Right ventricle myocardium superior (tissue), 1 donor: ENCODE measurements around the gene DTNA. TPM values are rescaled to one million over a fixed set of nuclear protein-coding genes. Genes with fewer than 3 reads are reported as not detected.

Experiments
- ATAC-seq: fragments of 200-7000 bp; cut with Tn5 transposase; one replicate; pipeline ENCODE4 v1.9.1; 2020; ENCODE audit warnings: mild to moderate bottlenecking; ENCODE audit not compliant: poor library complexity
- DNase-seq: peaks from one replicate; pipeline ENCODE4 v3.0.0-alpha.2; 2020
- intact Hi-C: fragments of 100-400 bp; cut with DNase I; formaldehyde crosslinking; loops from one replicate; pipeline ENCODE4 v1.11.2; 2022
- total RNA-seq: library from RNA; stranded (reverse); fragmentation: NEBNext Ultra II Directional; extraction: Animal tissue kit (Norgen Biotek cat#: 25700); gene quantifications from one replicate; pipeline ENCODE4 v1.2.1, GENCODE V29; 2021
- donor health status: DM: no; HTN: yes; CAD: no; lungs with severe emphysema.

DTNA gene
- total RNA-seq, 1 donor from 2014 or later, result 153 TPM

DNA sequence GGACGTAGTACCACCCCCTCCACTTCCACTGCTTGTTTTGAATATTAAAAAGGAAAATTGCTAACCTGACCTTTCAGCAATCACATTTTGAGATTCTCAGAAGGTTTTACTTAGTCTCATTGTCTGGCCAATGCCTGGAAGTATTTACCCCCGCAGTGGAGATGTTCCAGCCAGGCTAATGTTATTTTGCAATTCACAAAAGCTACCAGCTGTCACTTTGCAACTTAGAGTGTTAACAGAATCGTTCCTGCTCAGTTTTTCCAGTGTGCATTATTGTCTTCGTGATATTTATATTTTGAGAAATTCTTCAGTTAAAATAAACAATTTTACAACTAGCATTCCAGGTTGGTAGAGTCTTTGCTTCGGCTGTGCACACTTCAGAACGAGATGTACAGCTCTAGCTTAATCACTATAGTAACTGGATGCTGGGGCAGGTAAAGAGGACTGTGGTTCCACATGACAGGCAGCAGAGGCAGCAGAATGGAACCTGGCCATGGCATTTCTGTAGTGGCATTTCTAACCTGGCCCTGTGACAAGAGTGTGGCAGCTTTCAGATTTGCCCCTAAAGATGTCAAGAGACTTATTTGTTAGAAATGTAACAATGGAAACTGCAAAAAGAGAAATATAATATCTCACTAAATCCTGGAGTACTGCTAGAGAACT is 85.1 kb downstream of the DTNA start:
- ATAC-seq, result peak; percentile 86
- peak; percentile 41 for DNase-seq
- intact Hi-C loops, result loop anchor here (10.0 kb wide), 1 partner anchor 440 kb away; no protein-coding TSS in a partner anchor

- ATAC-seq (no peak), DNase-seq (no peak)
- intact Hi-C loops, result loop anchor here (10.0 kb wide), 1 partner anchor 441 kb away; no protein-coding TSS in a partner anchor
Measured at GRCh38 chr18:34796035-34796657, 86.0 kb downstream of the DTNA start.

DNA sequence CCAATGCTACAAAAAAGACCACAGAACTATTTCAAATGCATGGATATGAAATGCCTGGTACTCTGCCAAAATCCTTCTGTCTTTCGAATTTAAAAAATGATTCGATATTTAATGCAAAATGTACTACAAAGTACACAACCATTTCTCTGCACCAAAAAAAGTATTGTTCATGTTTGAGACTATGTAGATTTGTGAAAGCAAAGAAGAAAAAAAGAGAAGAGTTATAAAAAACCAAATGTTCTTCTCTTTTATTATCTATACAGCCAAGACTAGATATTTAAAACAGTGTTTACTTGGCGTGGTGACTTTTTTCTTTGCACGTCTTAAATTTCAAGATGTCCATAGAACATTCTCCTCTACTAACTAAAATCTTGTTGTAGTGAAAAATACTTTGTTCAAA is 89.2 kb downstream of the DTNA start:
- DNase-seq, result no peak
- intact Hi-C loops, result loop anchor here (10.0 kb wide), 1 partner anchor 444 kb away; no protein-coding TSS in a partner anchor
- ATAC-seq, result no peak

GRCh38 chr18:34800381-34800780 is 90.3 kb downstream of the DTNA start:
- ATAC-seq (no peak), DNase-seq (no peak)
- intact Hi-C loops, result no loop called here

DNA sequence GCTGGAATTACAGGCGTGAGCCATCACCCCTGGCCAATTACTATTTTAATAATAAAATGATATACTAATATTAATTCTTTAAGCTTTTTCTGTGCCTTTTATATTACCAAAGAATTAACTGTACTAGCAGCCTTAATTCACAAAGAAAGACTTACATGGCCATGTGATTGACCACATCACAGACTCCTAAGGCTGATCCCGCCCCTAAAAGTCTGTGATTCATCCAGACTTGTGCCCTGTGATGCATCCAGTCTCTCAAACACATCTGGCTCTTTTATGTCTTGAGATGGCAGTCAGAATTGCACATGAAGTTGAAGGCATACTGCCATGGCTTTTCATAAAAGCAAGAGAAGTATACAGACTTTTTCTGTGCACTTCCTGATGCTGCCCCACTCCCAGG is 91.7 kb downstream of the DTNA start:
- intact Hi-C loops, result no loop called here
- ATAC-seq (no peak), DNase-seq (no peak)

DNA sequence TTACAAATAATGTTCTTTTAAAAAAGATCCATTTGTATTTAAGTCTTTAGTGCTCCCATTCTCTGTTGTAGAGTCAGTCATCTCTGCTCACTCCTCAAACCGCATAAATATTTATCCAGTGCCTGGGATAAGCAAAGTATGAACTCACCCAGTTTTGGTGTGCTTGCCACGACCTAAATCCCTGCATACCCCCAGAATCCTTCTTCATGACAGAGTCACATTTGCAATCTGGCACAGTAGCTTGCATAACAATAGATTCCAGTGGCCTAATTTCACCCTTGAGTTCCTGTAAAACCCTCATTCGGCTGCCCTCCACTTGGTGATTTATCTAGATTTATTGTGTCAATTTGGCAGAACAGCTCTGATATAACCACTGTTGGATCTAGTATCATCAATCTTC is 92.9 kb downstream of the DTNA start:
- DNase-seq (no peak), ATAC-seq (no peak)
- intact Hi-C loops, result no loop called here

DNA sequence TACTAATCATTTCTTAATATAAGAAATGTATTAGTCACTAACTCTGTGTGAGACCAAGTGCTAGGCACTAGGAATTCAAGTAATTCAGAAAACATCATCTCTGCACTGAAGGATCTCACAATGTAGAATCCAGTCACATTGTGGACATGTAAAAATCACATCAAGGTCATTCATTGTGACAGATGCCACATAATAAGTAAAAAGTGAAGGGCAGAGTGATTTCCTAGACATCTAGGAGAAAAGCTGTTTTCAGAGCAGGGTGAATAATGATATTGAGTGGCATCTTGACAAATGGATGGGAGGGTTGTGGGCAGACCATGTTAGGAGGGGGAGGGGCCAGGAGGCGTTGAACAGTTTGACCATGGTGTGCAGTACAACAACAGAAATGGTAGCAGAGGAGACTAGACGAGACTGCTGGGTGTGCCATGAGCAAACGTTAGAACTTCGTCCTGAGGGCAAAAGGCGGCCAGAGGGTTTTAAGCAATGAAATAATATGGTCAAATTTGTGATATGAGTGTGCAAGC is 93.8 kb downstream of the DTNA start:
- no peak for ATAC-seq
- no peak for DNase-seq
- intact Hi-C loops, result no loop called here

DNA sequence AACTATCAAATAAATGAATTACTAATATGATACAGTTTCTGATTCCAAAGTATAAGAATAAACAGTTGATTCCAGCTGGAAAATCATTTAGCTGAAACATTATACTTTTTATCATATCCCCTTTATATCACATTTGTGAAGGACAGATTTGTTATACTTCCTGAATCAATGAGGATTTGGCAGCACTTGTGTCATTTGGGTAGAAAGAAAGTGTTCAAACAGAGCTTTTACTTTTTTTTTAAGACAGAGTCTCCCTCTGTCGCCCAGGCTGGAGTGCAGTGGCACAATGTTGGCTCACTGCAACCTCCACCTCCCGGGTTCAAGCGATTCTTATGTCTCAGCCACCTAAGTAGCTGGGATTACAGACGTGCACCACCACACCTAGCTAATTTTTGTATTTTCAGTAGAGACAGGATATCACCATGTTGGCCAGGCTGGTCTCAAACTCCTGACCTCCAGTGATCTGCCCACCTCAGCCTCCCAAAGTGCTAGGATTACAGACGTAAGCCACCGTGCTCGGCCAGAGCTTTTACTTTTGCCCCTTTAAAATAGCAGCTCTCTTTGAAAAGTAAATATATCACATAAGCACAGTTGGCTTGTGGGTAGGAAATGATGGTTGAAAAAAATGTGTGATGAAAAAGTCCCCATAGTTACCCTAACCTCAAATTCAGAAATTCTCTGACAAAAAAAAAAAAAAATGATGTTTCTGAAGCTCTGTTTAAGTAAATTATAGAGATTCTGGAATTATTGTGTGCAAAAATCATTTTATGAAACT is 95.2 kb downstream of the DTNA start:
- intact Hi-C loops, result no loop called here
- ATAC-seq, result no peak
- no peak for DNase-seq

- DNase-seq, result no peak
- intact Hi-C loops, result no loop called here
- no peak for ATAC-seq
Measured at GRCh38 chr18:34805878-34806351, 95.8 kb downstream of the DTNA start.

- peak; percentile 16 for ATAC-seq
- intact Hi-C loops, result no loop called here
- no peak for DNase-seq
Measured at GRCh38 chr18:34806527-34806926, 96.4 kb downstream of the DTNA start.

- ATAC-seq, result no peak
- intact Hi-C loops, result no loop called here
- DNase-seq, result no peak
Measured at GRCh38 chr18:34807106-34807796, 97.2 kb downstream of the DTNA start.

- intact Hi-C loops, result no loop called here
- DNase-seq (no peak), ATAC-seq (no peak)
Measured at GRCh38 chr18:34808389-34808788, 98.3 kb downstream of the DTNA start.

GRCh38 chr18:34809451-34810072 is 99.5 kb downstream of the DTNA start:
- intact Hi-C loops, result no loop called here

GRCh38 chr18:34816183-34816582 is 106.1 kb downstream of the DTNA start:
- no peak for ATAC-seq
- intact Hi-C loops, result no loop called here
- DNase-seq, result no peak

More at GRCh38 chr18:34809451-34810072, 99.5 kb downstream of the DTNA start:
- DNase-seq, result peak; percentile 82
- peak; percentile 76 for ATAC-seq

- intact Hi-C loops, result no loop called here
- ATAC-seq (no peak), DNase-seq (no peak)
Measured at GRCh38 chr18:34817636-34818035, 107.5 kb downstream of the DTNA start.

- ATAC-seq, result no peak
- no peak for DNase-seq
- intact Hi-C loops, result no loop called here
Measured at GRCh38 chr18:34818064-34818463, 108.0 kb downstream of the DTNA start.

DNA sequence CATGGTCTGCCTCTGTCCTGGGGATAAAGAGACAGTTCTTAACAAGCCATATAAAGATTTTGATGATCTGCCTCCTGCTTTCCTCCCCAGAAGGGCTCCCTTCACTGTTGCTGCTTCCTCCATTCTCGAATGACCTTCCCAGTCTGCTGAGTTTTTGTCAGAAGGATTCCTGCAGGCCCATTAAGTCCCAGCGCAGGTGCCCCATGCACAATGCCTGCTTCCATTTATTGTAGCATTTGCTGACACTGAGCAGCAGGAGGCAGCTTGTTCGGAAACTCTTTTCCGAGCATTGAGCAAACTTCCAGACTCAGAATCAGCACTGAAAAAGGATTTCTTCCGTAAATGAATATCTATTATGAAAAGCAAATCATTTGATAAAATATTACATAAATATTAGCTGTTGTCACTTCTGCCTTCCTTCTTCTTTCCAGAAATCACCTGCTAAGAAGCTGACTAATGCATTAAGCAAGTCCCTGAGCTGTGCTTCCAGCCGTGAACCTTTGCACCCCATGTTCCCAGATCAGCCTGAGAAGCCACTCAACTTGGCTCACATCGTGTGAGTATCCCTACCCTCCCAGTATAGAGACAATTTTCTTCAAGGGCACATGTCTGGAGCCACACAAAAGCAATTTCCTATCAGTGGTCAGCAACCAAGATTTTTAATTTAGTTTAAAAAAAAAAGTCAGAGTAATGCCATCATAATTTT is 110.4 kb downstream of the DTNA start:
- no peak for ATAC-seq
- intact Hi-C loops, result no loop called here
- DNase-seq, result no peak

GRCh38 chr18:34821669-34822210 is 111.6 kb downstream of the DTNA start:
- no peak for ATAC-seq
- intact Hi-C loops, result no loop called here

More at GRCh38 chr18:34821669-34822210, 111.6 kb downstream of the DTNA start:
- no peak for DNase-seq
